MM.1S (cell line): ENCODE results near the gene FGF8.

Source experiments
- DNase-seq: peaks from one replicate; pipeline ENCODE4 v3.0.0-alpha.2; 2015
- H2AFZ ChIP-seq: fragments of 300-600 bp; sonication (generic); 2 replicates; pipeline ENCODE4 v1.6.0; 2016; ENCODE audit warnings: antibody characterized with exemption, low read length
- H3F3A ChIP-seq: fragments of 300-600 bp; sonication (generic); 2 replicates; pipeline ENCODE4 v1.6.1; 2016; ENCODE audit warnings: mild to moderate bottlenecking, antibody characterized with exemption, low read length, moderate library complexity, mixed read lengths; ENCODE audit not compliant: insufficient read depth
- H3K27ac ChIP-seq: fragments of 300-600 bp; sonication (generic); 2 replicates; pipeline ENCODE4 v1.5.1; 2016; ENCODE audit warnings: mild to moderate bottlenecking, low read length
- H3K27me3 ChIP-seq: fragments of 300-600 bp; sonication (generic); replicated peaks from 2 replicates; pipeline ENCODE4 v1.6.0; 2016; ENCODE audit warnings: low read length; ENCODE audit not compliant: insufficient read depth
- H3K36me3 ChIP-seq: fragments of 300-600 bp; sonication (generic); replicated peaks from 2 replicates; pipeline ENCODE4 v1.6.1; 2016; ENCODE audit warnings: mild to moderate bottlenecking, low read length, mixed read lengths; ENCODE audit not compliant: insufficient read depth
- H3K4me1 ChIP-seq: fragments of 300-600 bp; sonication (generic); 2 replicates; pipeline ENCODE4 v1.6.1; 2016; ENCODE audit warnings: low read length, mixed read lengths
- H3K4me2 ChIP-seq: fragments of 300-600 bp; sonication (generic); 2 replicates; pipeline ENCODE4 v1.6.0; 2016; ENCODE audit warnings: low read depth, low read length
- H3K4me3 ChIP-seq: fragments of 300-600 bp; sonication (generic); 2 replicates; pipeline ENCODE4 v1.5.1; 2016; ENCODE audit warnings: low read length, mixed read lengths
- H3K79me2 ChIP-seq: fragments of 300-600 bp; sonication (generic); 2 replicates; pipeline ENCODE4 v1.6.1; 2016; ENCODE audit warnings: mixed run types, low read length, mixed read lengths
- H3K9ac ChIP-seq: fragments of 300-600 bp; sonication (generic); 2 replicates; pipeline ENCODE4 v1.6.1; 2016; ENCODE audit warnings: low read length, mixed read lengths
- H3K9me2 ChIP-seq: fragments of 300-600 bp; sonication (generic); replicated peaks from 2 replicates; pipeline ENCODE4 v1.6.1; 2016; ENCODE audit warnings: mild to moderate bottlenecking, low read length, mixed read lengths; ENCODE audit not compliant: insufficient read depth
- H3K9me3 ChIP-seq: fragments of 300-600 bp; sonication (generic); replicated peaks from 2 replicates; pipeline ENCODE4 v1.6.1; 2016; ENCODE audit warnings: mild to moderate bottlenecking, low read length, mixed read lengths; ENCODE audit not compliant: insufficient read depth
- H4K20me1 ChIP-seq: fragments of 300-600 bp; sonication (generic); 2 replicates; pipeline ENCODE4 v1.6.1; 2016; ENCODE audit warnings: mild to moderate bottlenecking, low read length, moderate library complexity, mixed read lengths; ENCODE audit not compliant: insufficient read depth
- EZH2 ChIP-seq: fragments of 300-600 bp; sonication (generic); optimal IDR thresholded peaks from 2 replicates; pipeline ENCODE3; 2017; ENCODE audit warnings: low read depth, mild to moderate bottlenecking, antibody characterized with exemption, low read length, mixed read lengths
- EZH2phosphoT487 ChIP-seq: fragments of 300-600 bp; sonication (generic); IDR thresholded peaks from 2 replicates; pipeline ENCODE4 v1.6.1; 2018; ENCODE audit warnings: antibody characterized with exemption, low read length
- TF ChIP-seq, protein P1 (sequence below): fragments of 300-600 bp; sonication (generic); IDR thresholded peaks from 2 replicates; pipeline ENCODE4 v1.5.1; 2016; ENCODE audit warnings: antibody characterized with exemption, low read length, mixed read lengths

The FGF8 gene

DNA sequence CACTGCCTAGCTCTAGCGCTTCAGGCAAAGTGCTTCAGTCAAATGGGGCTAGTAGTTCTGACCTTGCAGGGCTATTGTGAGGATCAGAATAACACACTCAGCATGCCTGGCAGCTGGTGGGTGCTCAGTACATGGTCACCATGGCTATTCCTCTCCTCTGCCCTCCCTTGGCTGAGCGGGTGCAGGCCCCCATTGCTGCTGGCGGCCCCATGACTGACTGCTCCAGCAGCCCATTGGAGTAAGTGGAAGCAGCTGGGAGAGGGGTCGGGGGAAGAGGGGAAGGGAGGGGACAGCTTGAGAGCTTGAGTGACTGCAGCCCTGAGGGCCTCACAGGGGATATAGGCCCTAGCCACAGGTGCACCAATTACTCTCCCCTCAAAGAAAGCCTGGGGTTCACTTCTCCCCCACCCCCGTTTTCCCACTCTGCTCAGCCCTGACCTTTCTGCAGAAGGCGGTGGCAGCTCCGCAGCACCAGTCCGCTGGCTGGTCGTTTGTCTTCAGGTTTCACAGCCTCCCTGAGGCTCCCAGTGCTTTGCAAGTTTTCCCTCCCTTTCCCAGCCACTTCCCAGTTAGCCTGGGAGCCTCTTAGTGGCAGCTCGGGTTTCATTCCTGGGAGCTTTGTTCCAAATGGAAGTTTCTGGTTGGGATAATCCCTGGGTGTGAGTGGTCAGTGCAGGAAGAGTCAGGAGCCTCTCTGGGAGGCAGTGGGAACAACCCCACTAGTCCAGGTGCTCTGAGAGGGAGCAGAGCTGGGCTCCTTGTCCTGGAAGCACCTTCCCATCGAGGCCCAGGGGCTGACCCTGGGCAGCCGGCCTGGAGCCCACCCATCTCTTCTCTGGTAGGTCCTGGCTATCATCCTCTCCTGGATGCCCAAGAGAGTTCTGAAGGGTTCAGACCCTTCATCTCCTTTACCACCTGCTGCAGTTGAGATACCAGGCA is 16.3 kb downstream of the FGF8 start:
- Histone ChIP-seq H3K4me3 (no peak overlapping the region), H3K4me1 (no peaks in the 10 kb centered on the region), H3K9me2 (no peaks in the 10 kb centered on the region), H3K27me3 (no peaks in the 10 kb centered on the region; the same call in 1 of the 2 replicates), H3K36me3 (no peaks in the 10 kb centered on the region), H3K27ac (no peak overlapping the region), H4K20me1 (no peaks in the 10 kb centered on the region), H3K4me2 (no peak overlapping the region), H3K9me3 (no peaks in the 10 kb centered on the region), H3K79me2 (no peaks in the 10 kb centered on the region), H3F3A (no peaks in the 10 kb centered on the region), H2AFZ (no peak overlapping the region), H3K9ac (no peak overlapping the region)
- no peak for TF ChIP-seq EZH2
- no peak for TF ChIP-seq EZH2phosphoT487
- TF ChIP-seq, protein P1, sequence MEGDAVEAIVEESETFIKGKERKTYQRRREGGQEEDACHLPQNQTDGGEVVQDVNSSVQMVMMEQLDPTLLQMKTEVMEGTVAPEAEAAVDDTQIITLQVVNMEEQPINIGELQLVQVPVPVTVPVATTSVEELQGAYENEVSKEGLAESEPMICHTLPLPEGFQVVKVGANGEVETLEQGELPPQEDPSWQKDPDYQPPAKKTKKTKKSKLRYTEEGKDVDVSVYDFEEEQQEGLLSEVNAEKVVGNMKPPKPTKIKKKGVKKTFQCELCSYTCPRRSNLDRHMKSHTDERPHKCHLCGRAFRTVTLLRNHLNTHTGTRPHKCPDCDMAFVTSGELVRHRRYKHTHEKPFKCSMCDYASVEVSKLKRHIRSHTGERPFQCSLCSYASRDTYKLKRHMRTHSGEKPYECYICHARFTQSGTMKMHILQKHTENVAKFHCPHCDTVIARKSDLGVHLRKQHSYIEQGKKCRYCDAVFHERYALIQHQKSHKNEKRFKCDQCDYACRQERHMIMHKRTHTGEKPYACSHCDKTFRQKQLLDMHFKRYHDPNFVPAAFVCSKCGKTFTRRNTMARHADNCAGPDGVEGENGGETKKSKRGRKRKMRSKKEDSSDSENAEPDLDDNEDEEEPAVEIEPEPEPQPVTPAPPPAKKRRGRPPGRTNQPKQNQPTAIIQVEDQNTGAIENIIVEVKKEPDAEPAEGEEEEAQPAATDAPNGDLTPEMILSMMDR = no peak
- DNase-seq = no peak

DNA sequence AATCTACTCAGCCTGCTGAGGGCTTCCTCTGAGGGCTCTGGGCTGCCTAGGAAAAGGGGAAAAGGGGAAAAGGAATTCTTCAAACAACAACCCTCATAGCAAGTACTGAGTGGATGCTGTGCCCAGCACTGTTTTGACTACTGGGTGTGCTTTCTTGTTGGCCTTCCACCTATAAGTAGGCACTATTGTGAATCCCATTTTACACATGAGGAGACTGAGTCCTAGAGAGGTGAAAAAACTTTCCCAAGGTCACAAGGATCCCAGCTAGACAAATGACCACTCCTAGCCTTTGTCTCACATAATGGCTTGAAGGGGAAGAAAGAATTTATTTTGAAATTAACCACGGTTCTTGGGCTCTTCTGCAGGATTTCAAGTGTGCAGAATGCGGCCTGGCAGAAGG is 17.1 kb downstream of the FGF8 start:
- Histone ChIP-seq H3K36me3 (no peaks in the 10 kb centered on the region), H3K79me2 (no peaks in the 10 kb centered on the region), H3K9ac (no peak overlapping the region), H2AFZ (no peak overlapping the region), H3K27me3 (no peaks in the 10 kb centered on the region; the same call in 1 of the 2 replicates), H3K9me3 (no peaks in the 10 kb centered on the region), H3K9me2 (no peaks in the 10 kb centered on the region), H4K20me1 (no peaks in the 10 kb centered on the region), H3F3A (no peaks in the 10 kb centered on the region), H3K4me3 (no peak overlapping the region), H3K4me1 (no peaks in the 10 kb centered on the region), H3K4me2 (no peak overlapping the region), H3K27ac (no peak overlapping the region)
- TF ChIP-seq EZH2 = no peak
- TF ChIP-seq EZH2phosphoT487 = no peak
- TF ChIP-seq, protein P1 = no peak
- no peak for DNase-seq

DNA sequence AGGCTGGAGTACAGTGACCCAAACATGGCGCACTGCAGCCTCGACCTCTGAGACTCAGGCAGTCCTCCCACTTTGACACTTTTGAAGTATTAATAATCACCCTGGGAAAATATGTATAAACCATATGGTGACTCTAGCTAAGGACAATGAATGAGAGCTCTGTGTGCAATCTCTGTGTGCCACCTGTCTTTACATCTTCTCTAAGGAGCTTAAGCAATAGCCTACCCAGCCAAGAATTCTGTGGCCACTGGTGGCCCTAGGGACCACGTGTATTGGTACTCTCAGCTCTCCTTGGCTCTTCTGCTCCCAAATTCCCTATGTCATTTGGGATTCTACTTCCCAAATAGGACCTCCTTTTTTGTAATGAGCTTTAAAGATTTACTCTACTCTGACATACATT is 23.7 kb downstream of the FGF8 start:
- Histone ChIP-seq H3K79me2 (no peaks in the 10 kb centered on the region), H4K20me1 (no peaks in the 10 kb centered on the region), H2AFZ (no peak overlapping the region), H3K4me1 (no peaks in the 10 kb centered on the region), H3K9me2 (no peaks in the 10 kb centered on the region), H3K9ac (no peak overlapping the region), H3K9me3 (no peaks in the 10 kb centered on the region), H3K36me3 (no peaks in the 10 kb centered on the region), H3K27ac (no peak overlapping the region), H3K4me3 (no peak overlapping the region), H3K4me2 (no peak overlapping the region), H3K27me3 (no peaks in the 10 kb centered on the region), H3F3A (no peaks in the 10 kb centered on the region)
- no peak for DNase-seq
- TF ChIP-seq, protein P1 = no peak
- no peak for TF ChIP-seq EZH2
